ENCODE measurements around the gene PAIP2.

DNA sequence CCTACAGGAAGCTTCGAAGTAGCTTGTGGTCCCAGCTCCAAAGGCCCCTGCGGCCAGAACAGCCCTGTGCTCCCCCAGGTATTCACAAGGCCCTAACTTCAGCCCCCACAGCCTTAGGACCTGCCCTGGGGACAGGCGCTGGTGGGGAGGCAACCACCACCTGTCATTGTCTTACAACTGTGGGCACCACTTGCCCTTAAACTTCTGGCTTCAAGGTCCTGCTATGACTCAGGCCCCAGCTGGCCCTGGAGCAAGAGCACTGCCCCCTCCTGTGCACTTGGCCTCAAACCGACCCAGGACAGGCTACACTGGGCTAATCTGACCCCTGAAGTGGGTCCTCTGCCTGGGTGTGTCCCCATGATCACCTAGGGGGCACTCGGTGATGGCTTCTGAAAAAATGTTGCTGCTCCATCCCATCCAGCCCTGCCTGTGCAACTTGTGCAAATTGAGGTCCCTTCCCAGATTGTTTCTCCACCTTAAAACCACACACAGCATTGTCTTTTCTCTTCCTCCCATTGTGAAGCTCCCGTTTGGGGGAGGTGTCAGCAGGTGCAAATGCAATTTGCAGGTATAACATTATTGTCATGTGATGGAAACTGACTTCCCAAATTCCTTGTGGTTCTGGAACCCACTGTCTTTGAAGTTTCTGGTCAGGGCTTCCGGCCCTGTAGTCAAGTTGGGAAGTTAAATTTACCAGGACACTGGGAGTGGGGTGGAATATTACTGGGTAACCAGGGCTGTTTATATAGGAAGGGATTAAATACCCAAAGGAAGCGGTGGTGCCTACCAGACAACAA, 54.4 kb downstream of the PAIP2 start:
- TF ChIP-seq, protein P1, sequence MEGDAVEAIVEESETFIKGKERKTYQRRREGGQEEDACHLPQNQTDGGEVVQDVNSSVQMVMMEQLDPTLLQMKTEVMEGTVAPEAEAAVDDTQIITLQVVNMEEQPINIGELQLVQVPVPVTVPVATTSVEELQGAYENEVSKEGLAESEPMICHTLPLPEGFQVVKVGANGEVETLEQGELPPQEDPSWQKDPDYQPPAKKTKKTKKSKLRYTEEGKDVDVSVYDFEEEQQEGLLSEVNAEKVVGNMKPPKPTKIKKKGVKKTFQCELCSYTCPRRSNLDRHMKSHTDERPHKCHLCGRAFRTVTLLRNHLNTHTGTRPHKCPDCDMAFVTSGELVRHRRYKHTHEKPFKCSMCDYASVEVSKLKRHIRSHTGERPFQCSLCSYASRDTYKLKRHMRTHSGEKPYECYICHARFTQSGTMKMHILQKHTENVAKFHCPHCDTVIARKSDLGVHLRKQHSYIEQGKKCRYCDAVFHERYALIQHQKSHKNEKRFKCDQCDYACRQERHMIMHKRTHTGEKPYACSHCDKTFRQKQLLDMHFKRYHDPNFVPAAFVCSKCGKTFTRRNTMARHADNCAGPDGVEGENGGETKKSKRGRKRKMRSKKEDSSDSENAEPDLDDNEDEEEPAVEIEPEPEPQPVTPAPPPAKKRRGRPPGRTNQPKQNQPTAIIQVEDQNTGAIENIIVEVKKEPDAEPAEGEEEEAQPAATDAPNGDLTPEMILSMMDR (IDR thresholded peaks at IDR 0.05; ENCODE audit: low read depth, low read length): no peak
- TF ChIP-seq POLR2A (IDR thresholded peaks at IDR 0.05; ENCODE audit: extremely low read depth, insufficient read length) (no peak), MYC (IDR thresholded peaks at IDR 0.05; ENCODE audit: low read depth, low read length) (no peak)
- TF ChIP-seq, protein P2, sequence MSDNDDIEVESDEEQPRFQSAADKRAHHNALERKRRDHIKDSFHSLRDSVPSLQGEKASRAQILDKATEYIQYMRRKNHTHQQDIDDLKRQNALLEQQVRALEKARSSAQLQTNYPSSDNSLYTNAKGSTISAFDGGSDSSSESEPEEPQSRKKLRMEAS (IDR thresholded peaks at IDR 0.05; ENCODE audit: low read depth, low read length): no peak
